ACC112 (cell line): Measurements from ENCODE around the gene PALM3.
A peak's percentile ranks its signal among the peaks of the same experiment; 100 is the strongest.

Source experiments
- H2AFZ ChIP-seq: fragments of 200-600 bp; sonication (generic); one replicate; pipeline ENCODE4 v1.6.0; 2017; ENCODE audit warnings: antibody characterized with exemption, low read length; ENCODE audit not compliant: unreplicated experiment
- H3K27ac ChIP-seq: fragments of 200-600 bp; sonication (generic); 2 replicates; pipeline ENCODE4 v1.5.1; 2014; ENCODE audit warnings: low read depth, mild to moderate bottlenecking, antibody characterized with exemption, low read length, moderate library complexity
- H3K27me3 ChIP-seq: fragments of 200-600 bp; sonication (generic); 2 replicates; pipeline ENCODE4 v1.6.1; 2014; ENCODE audit warnings: mild to moderate bottlenecking, antibody characterized with exemption, low read length, moderate library complexity, mixed read lengths; ENCODE audit not compliant: insufficient read depth
- H3K36me3 ChIP-seq: fragments of 200-600 bp; sonication (generic); 2 replicates; pipeline ENCODE4 v1.6.1; 2016; ENCODE audit warnings: mild to moderate bottlenecking, antibody characterized with exemption, low read length, moderate library complexity, mixed read lengths; ENCODE audit not compliant: insufficient read depth
- H3K4me1 ChIP-seq: fragments of 200-600 bp; sonication (generic); one replicate; pipeline ENCODE4 v1.6.1; 2016; ENCODE audit warnings: low read length, mixed read lengths; ENCODE audit not compliant: insufficient read depth, unreplicated experiment, control insufficient read depth
- H3K4me3 ChIP-seq: fragments of 200-600 bp; sonication (generic); 2 replicates; pipeline ENCODE4 v1.5.1; 2014; ENCODE audit warnings: mild to moderate bottlenecking, low read depth, low read length
- H3K79me2 ChIP-seq: fragments of 200-600 bp; sonication (generic); one replicate; pipeline ENCODE4 v1.6.0; 2016; ENCODE audit warnings: low read length; ENCODE audit not compliant: control insufficient read depth, unreplicated experiment, insufficient read depth

Gene PALM3

GRCh38 chr19:14061751-14062557 is at the start of gene PALM3:
Gene PALM3 (minus strand): TSS chr19:14062076. CDS start chr19:14061980, 96 bp downstream.
- peaks cover 3% of the 10 kb centered on the region for H3K4me1 ChIP-seq
- no peaks in the 10 kb centered on the region for H3K36me3 ChIP-seq
- H3K79me2 ChIP-seq = no peaks in the 10 kb centered on the region
- no peak within 1 kb of the TSS for H3K4me3 ChIP-seq
- H3K27ac ChIP-seq = no peak within 1 kb of the TSS
- H3K27me3 ChIP-seq = peaks cover 7% of the 10 kb centered on the region
- no peak within 1 kb of the TSS for H2AFZ ChIP-seq

GRCh38 chr19:14111486-14111885 is 49.6 kb upstream of the PALM3 start:
- Histone ChIP-seq H3K79me2 (peaks cover 54% of the 10 kb centered on the region), H3K27me3 (no peaks in the 10 kb centered on the region), H3K4me3 (0 out of 2 replicates have a peak overlapping the region, but pooled peaks have one; percentile 29), H3K27ac (no peak overlapping the region), H3K4me1 (peaks cover 26% of the 10 kb centered on the region), H3K36me3 (no peaks in the 10 kb centered on the region), H2AFZ (no peak overlapping the region)

- Histone ChIP-seq H3K27me3 (no peaks in the 10 kb centered on the region), H3K4me3 (no peak overlapping the region), H3K27ac (no peak overlapping the region), H3K79me2 (peaks cover 46% of the 10 kb centered on the region), H2AFZ (no peak overlapping the region), H3K4me1 (peaks cover 22% of the 10 kb centered on the region), H3K36me3 (no peaks in the 10 kb centered on the region)
Measured at GRCh38 chr19:14110650-14111049, 48.8 kb upstream of the PALM3 start.

- Histone ChIP-seq H3K4me3 (no peak overlapping the region), H2AFZ (no peak overlapping the region), H3K36me3 (no peaks in the 10 kb centered on the region), H3K4me1 (peaks cover 9% of the 10 kb centered on the region), H3K27ac (no peak overlapping the region), H3K79me2 (peaks cover 20% of the 10 kb centered on the region), H3K27me3 (no peaks in the 10 kb centered on the region)
Measured at GRCh38 chr19:14107581-14108461, 45.9 kb upstream of the PALM3 start.

GRCh38 chr19:14106840-14107239 is 45.0 kb upstream of the PALM3 start:
- H2AFZ ChIP-seq = no peak overlapping the region
- H3K36me3 ChIP-seq = no peaks in the 10 kb centered on the region
- peaks cover 12% of the 10 kb centered on the region for H3K79me2 ChIP-seq
- H3K27me3 ChIP-seq = no peaks in the 10 kb centered on the region
- no peak overlapping the region for H3K4me3 ChIP-seq
- no peak overlapping the region for H3K27ac ChIP-seq
- H3K4me1 ChIP-seq = peaks cover 6% of the 10 kb centered on the region

GRCh38 chr19:14105680-14106079 is 43.8 kb upstream of the PALM3 start:
- peaks cover 5% of the 10 kb centered on the region for H3K4me1 ChIP-seq
- no peak overlapping the region for H2AFZ ChIP-seq
- no peak overlapping the region for H3K4me3 ChIP-seq
- no peaks in the 10 kb centered on the region for H3K27me3 ChIP-seq
- peaks cover 2% of the 10 kb centered on the region for H3K79me2 ChIP-seq
- H3K36me3 ChIP-seq = no peaks in the 10 kb centered on the region
- no peak overlapping the region for H3K27ac ChIP-seq

- Histone ChIP-seq H3K4me1 (peaks cover 5% of the 10 kb centered on the region), H3K27ac (no peak overlapping the region), H2AFZ (no peak overlapping the region), H3K79me2 (no peaks in the 10 kb centered on the region), H3K4me3 (no peak overlapping the region), H3K27me3 (no peaks in the 10 kb centered on the region), H3K36me3 (no peaks in the 10 kb centered on the region)
Measured at GRCh38 chr19:14103310-14103709, 41.4 kb upstream of the PALM3 start.

GRCh38 chr19:14102756-14103155 is 40.9 kb upstream of the PALM3 start:
- H3K79me2 ChIP-seq = no peaks in the 10 kb centered on the region
- no peaks in the 10 kb centered on the region for H3K36me3 ChIP-seq
- peaks cover 5% of the 10 kb centered on the region for H3K4me1 ChIP-seq
- H3K27me3 ChIP-seq = no peaks in the 10 kb centered on the region
- H3K4me3 ChIP-seq = no peak overlapping the region
- no peak overlapping the region for H2AFZ ChIP-seq
- H3K27ac ChIP-seq = peak overlapping the region; percentile 19; the same call in 1 of the 2 replicates

GRCh38 chr19:14102102-14102696 is 40.3 kb upstream of the PALM3 start:
- no peak overlapping the region for H2AFZ ChIP-seq
- no peak overlapping the region for H3K4me3 ChIP-seq
- peak overlapping the region; percentile 19; the same call in 1 of the 2 replicates for H3K27ac ChIP-seq
- H3K27me3 ChIP-seq = no peaks in the 10 kb centered on the region
- H3K36me3 ChIP-seq = no peaks in the 10 kb centered on the region
- H3K4me1 ChIP-seq = peaks cover 5% of the 10 kb centered on the region
- no peaks in the 10 kb centered on the region for H3K79me2 ChIP-seq

- peaks cover 5% of the 10 kb centered on the region for H3K4me1 ChIP-seq
- H3K79me2 ChIP-seq = no peaks in the 10 kb centered on the region
- no peaks in the 10 kb centered on the region for H3K27me3 ChIP-seq
- H3K36me3 ChIP-seq = peaks cover 8% of the 10 kb centered on the region; the same call in 1 of the 2 replicates
- no peak overlapping the region for H3K27ac ChIP-seq
- H2AFZ ChIP-seq = no peak overlapping the region
- no peak overlapping the region for H3K4me3 ChIP-seq
Measured at GRCh38 chr19:14101003-14101545, 39.2 kb upstream of the PALM3 start.
